ENCODE data around the gene GASK1A.

GASK1A gene

GRCh38 chr3:43091481-43091880 lies 112.4 kb downstream of the GASK1A start:
- no peak for DNase-seq

GRCh38 chr3:43093006-43093405 lies 113.9 kb downstream of the GASK1A start:
- DNase-seq = no peak

DNA sequence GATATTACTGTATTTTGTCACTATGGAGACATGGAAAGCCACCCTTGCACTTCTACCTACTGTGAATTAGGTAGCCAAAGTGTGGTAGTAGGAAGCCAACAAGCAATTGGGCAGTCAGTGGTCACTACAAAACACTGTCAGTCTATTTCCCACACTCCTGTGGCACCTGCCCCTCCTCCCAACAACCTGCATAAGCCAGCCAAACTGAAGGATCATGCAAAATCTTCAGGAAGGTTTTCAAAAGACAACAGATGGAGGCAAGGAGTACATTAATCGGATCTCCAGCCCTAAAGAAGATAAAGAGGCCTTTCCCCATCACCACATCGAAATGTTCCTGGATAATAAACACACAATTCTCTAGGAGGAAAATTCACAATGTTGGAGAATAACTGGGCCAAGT lies 114.9 kb downstream of the GASK1A start:
- DNase-seq = no peak

GRCh38 chr3:43094381-43094780 lies 115.3 kb downstream of the GASK1A start:
- no peak for DNase-seq

GRCh38 chr3:43094851-43095250 lies 115.7 kb downstream of the GASK1A start:
- DNase-seq = no peak

DNA sequence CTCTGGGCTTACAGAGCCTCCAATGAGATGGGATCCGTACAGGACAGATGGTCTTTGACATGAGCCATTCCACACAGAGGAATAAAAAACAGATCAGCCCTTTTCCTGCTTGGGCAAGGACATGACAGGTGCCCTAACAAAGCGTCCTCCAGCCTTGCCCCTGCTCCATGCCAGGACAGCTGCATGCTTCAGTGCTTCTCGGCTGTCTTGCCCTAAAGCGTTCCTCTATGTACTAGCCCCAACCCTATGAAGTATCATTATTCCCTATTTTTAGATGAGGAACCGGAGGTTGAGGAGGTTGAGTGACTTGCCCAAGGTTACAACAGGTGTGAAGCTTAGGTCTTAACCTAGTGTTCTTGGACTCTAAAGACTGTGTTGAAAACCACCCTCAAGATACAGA lies 116.3 kb downstream of the GASK1A start:
- no peak for DNase-seq

- DNase-seq = no peak
Observed at GRCh38 chr3:43096761-43097160, 117.7 kb downstream of the GASK1A start.

DNA sequence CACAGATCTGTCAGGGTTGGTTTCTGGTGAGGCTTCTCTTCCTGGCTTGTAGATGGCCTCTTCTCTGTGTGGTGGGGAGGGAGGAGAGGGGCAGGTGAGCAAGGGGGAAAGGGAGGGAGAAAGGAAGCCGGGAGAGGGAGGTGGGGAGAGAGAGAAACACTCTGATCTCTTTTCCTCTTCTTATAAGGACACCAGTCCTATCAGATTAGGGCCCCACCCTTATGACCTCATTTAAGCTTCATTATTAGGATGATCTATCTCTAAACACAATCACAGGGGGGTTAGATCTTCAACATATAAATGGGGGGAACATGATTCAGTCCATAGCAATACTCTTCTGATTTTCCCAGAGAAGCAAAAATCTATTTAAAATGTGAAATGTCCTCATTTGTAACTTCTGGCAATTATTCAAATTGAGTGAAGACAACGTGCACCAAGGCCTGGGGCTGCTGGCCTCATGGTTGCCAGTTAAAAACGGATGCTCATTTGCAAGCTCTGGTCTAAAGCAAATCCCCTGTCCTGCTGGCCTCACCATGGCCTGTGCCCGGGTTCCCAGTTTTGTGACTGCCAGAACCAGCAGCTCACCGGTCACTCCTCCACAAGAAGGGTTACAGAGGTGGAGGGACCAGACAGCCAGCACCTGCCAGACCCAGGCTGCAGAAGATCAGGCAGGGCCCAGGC lies 118.4 kb downstream of the GASK1A start:
- DNase-seq = no peak

DNA sequence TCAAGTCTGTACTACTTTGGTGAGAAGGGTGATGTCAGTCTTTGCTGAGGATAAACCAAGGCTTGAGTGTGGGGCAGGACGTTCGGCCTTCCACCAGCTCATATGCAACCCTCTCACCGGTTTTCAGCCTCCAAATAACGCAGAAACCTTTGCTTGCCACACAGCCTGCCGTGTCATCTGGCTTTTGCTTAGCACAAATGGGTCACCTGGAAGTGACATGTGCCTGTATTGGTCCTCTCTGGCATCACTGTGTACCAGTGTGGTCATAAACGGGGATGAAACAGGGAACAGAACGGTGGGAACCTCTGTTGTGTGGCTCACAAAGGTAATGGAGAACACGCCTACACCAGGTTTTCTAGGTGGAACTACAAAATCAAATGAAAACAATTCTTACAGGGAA lies 119.7 kb downstream of the GASK1A start:
- no peak for DNase-seq

DNA sequence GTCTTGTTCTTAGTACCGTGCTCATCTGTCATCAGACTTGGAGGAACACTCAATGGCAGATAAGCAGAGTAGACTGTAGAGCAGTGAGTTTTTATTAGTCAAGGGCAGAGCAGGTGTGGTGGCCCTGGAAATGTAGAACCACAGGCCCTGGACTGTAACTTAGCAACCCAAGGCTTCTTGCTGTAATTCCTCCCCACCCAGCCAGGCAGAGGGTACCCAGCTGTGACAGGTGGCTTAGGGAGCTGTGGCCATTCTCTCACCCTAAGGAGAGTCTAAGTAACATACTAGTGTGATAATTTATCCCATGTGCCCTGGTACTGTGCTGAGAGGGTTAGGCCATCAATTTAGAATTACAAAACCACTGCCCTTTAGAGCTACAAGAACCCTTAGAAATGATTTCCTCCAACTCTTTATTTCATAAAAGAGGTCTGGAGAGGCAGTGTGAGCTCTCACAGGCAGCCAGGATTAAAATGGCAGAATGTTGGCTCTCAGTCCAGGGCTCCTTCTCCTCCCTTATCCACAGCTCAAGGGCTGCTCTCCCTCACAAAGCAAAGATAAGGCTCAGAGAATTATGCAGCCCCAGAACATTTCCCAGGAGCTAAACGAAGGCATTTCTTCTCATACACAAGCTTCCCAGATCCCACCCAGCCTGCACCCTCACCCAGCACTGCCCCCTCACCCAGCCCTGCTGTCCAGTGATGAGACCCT lies 123.8 kb downstream of the GASK1A start:
- peak; percentile 44 for DNase-seq

DNA sequence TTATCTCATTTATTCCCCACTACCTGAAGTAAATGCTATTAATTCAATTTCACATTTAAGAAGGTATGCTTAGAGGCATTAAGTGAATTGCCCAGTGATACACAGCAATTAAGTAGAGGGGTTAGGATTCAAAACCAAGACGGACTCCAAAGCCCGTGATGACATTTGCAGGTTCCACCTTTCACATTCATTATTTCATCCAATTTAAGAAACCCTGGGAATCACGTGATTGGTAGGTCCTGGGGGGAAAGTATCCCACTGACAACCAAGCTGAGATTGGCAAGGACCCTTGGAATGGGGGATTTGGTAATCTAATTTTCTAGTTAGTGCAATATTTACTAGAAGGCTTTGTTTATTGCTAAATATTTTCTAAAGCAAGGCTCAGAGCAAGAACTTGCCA lies 124.9 kb downstream of the GASK1A start:
- DNase-seq = no peak

- peak; percentile 84 for DNase-seq
Observed at GRCh38 chr3:43104660-43105595, 125.8 kb downstream of the GASK1A start.

- peak; percentile 94 for DNase-seq
Observed at GRCh38 chr3:43105596-43106292, 126.6 kb downstream of the GASK1A start, which contains the start of gene POMGNT2. POMGNT2 (minus strand) TSS chr3:43106079; CDS start chr3:43081431, 24,648 bp downstream.

DNA sequence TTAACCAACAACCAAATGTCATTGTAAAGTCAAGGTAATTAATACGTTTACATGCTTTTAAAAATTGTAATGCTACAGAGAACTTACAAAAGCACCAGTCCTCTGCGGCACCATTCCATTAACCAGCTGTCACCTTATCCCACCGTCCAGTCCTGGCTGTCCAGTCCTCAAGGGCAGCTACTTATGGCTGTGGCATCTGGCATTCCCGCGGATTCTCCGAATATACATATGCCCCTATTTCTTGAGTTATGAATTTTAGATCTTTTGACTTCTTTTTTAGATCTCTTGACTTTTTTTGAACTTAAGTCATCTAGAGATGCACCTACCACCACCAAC lies 127.2 kb downstream of the GASK1A start:
- no peak for DNase-seq

All from hematopoietic multipotent progenitor cell treated with erythropoietin and hydrocortisone succinate and interleukin-3 and kit ligand, for 6 days (in vitro differentiated cells).